ENCODE measurements around the gene MBLAC1. TPM values are rescaled to one million over a fixed set of nuclear protein-coding genes. Genes with fewer than 3 reads are reported as not detected.
A peak's percentile ranks its signal among the peaks of the same experiment; 100 is the strongest.

MBLAC1 gene
- total and polyA plus RNA-seq, 4 experiments from 2014 or later = 0.77 to 6.8 (median 3.8) TPM

GRCh38 chr7:100102950-100103840 is 23.6 kb upstream of the MBLAC1 start:
- Histone ChIP-seq H3K36me3 (ENCODE audit: insufficient read depth, low read length) (peaks cover 24% of the 10 kb centered on the region), H3K27ac (ENCODE audit: low read depth, low read length) (no peak overlapping the region), H3K27me3 (ENCODE audit: insufficient read depth, low read length) (no peaks in the 10 kb centered on the region), H3K4me3 (ENCODE audit: low read length in 2 of 2) (no peak overlapping the region), H3K4me1 (ENCODE audit: insufficient read depth, low read length) (peaks cover 25% of the 10 kb centered on the region), H3K9me3 (ENCODE audit: control insufficient read depth in 1 of 2, low read length in 2 of 2) (no peaks in the 10 kb centered on the region)
- peaks cover 0 to 2% of the 10 kb centered on the region in 2 donors for H3K27me3 Mint-ChIP-seq
- CTCF ChIA-PET (ENCODE audit: partially characterized antibody) = interaction anchor here (1.2 to 4.8 kb wide), 4 partner anchors 14 to 30 kb away, joined by 4 to 28 read pairs (median 16); partner anchors contain the start of gene COPS6
- peaks cover 20 to 42% (median 28%) of the 10 kb centered on the region in 4 donors for H3K4me1 Mint-ChIP-seq
- peak overlapping the region; percentile 36 to 99 (median 79) for H3K27ac Mint-ChIP-seq
- H3K36me3 Mint-ChIP-seq = peaks cover 23 to 50% of the 10 kb centered on the region in 2 donors
- POLR2A ChIA-PET (ENCODE audit: partially characterized antibody) = interaction anchor here (0.6 to 8.2 kb wide), 10 partner anchors 8 to 786 kb away, joined by 3 to 175 read pairs (median 10); partner anchors contain the start of genes CNPY4, COPS6, GJC3 and MBLAC1
- intact Hi-C loops (cut with micrococcal nuclease) = loop anchor here (5.0 kb wide), 1 partner anchor 631 kb away; the partner anchor contains the start of gene ZNF789
- no peak for DNase-seq
- H3K4me3 Mint-ChIP-seq = peak overlapping the region in 7 of 8 donors; percentile 77 to 93 (median 81)
- H3K9me3 Mint-ChIP-seq = no peaks in the 10 kb centered on the region

- CTCF ChIA-PET (ENCODE audit: partially characterized antibody) = interaction anchor here (0.6 to 1.5 kb wide), 2 partner anchors 25 to 77 kb away, joined by 3 read pairs; no protein-coding TSS in a partner anchor
- Mint-ChIP-seq H3K9me3 (no peaks in the 10 kb centered on the region), H3K4me1 (peaks cover 3 to 18% (median 11%) of the 10 kb centered on the region in 4 donors), H3K27ac (peak overlapping the region in 1 of 7 donors; percentile 19), H3K36me3 (peaks cover 21 to 47% of the 10 kb centered on the region in 2 donors), H3K4me3 (no peak overlapping the region), H3K27me3 (peaks cover 0 to under 1% of the 10 kb centered on the region in 2 donors)
- Histone ChIP-seq H3K36me3 (ENCODE audit: insufficient read depth, low read length) (peaks cover 23% of the 10 kb centered on the region), H3K27me3 (ENCODE audit: insufficient read depth, low read length) (no peaks in the 10 kb centered on the region), H3K27ac (ENCODE audit: low read depth, low read length) (no peak overlapping the region), H3K4me3 (ENCODE audit: low read length in 2 of 2) (no peak overlapping the region), H3K4me1 (ENCODE audit: insufficient read depth, low read length) (peaks cover 8% of the 10 kb centered on the region), H3K9me3 (ENCODE audit: control insufficient read depth in 1 of 2, low read length in 2 of 2) (no peaks in the 10 kb centered on the region)
- POLR2A ChIA-PET (ENCODE audit: partially characterized antibody) = interaction anchor here (0.8 to 8.2 kb wide), 3 partner anchors 9 to 18 kb away, joined by 3 to 175 read pairs (median 4); partner anchors contain the start of genes CNPY4 and MBLAC1
- DNase-seq = no peak
- intact Hi-C loops (cut with micrococcal nuclease) = no loop called here
These were observed 21.2 kb upstream of the MBLAC1 start for GRCh38 chr7:100105534-100105933.

GRCh38 chr7:100106633-100107032 is 20.1 kb upstream of the MBLAC1 start:
- CTCF ChIA-PET (ENCODE audit: partially characterized antibody) = no interaction called here

GRCh38 chr7:100107125-100107737 is 19.5 kb upstream of the MBLAC1 start:
- intact Hi-C loops (cut with micrococcal nuclease) = no loop called here
- no peak overlapping the region for H3K4me3 ChIP-seq (ENCODE audit: low read length in 2 of 2)
- Mint-ChIP-seq H3K4me3 (no peak overlapping the region), H3K27me3 (no peaks in the 10 kb centered on the region), H3K36me3 (peaks cover 32 to 51% of the 10 kb centered on the region in 2 donors), H3K27ac (no peak overlapping the region), H3K4me1 (peaks cover 3 to 14% (median 5%) of the 10 kb centered on the region in 4 donors), H3K9me3 (no peaks in the 10 kb centered on the region)
- H3K36me3 ChIP-seq (ENCODE audit: insufficient read depth, low read length) = peaks cover 37% of the 10 kb centered on the region
- ChIA-PET CTCF (ENCODE audit: partially characterized antibody) (interaction anchor here (1.0 kb wide), 1 partner anchor 116 kb away, joined by 3 read pairs; no protein-coding TSS in a partner anchor), POLR2A (ENCODE audit: partially characterized antibody) (no interaction called here)
- no peak overlapping the region for H3K27ac ChIP-seq (ENCODE audit: low read depth, low read length)
- H3K27me3 ChIP-seq (ENCODE audit: insufficient read depth, low read length) = no peaks in the 10 kb centered on the region
- DNase-seq = no peak
- H3K9me3 ChIP-seq (ENCODE audit: control insufficient read depth in 1 of 2, low read length in 2 of 2) = no peaks in the 10 kb centered on the region
- H3K4me1 ChIP-seq (ENCODE audit: insufficient read depth, low read length) = peaks cover 3% of the 10 kb centered on the region

More at GRCh38 chr7:100106633-100107032, 20.1 kb upstream of the MBLAC1 start:
- intact Hi-C loops (cut with micrococcal nuclease) = no loop called here
- Histone ChIP-seq H3K9me3 (ENCODE audit: control insufficient read depth in 1 of 2, low read length in 2 of 2) (no peaks in the 10 kb centered on the region), H3K4me3 (ENCODE audit: low read length in 2 of 2) (no peak overlapping the region), H3K27ac (ENCODE audit: low read depth, low read length) (no peak overlapping the region), H3K4me1 (ENCODE audit: insufficient read depth, low read length) (peaks cover 8% of the 10 kb centered on the region), H3K36me3 (ENCODE audit: insufficient read depth, low read length) (peaks cover 32% of the 10 kb centered on the region), H3K27me3 (ENCODE audit: insufficient read depth, low read length) (no peaks in the 10 kb centered on the region)
- Mint-ChIP-seq H3K9me3 (no peaks in the 10 kb centered on the region), H3K27ac (no peak overlapping the region), H3K4me1 (peaks cover 3 to 15% (median 6%) of the 10 kb centered on the region in 4 donors), H3K36me3 (peaks cover 29 to 46% of the 10 kb centered on the region in 2 donors), H3K27me3 (no peaks in the 10 kb centered on the region), H3K4me3 (no peak overlapping the region)
- no peak for DNase-seq
- POLR2A ChIA-PET (ENCODE audit: partially characterized antibody) = interaction anchor here (8.2 kb wide), 1 partner anchor 17 kb away, joined by 175 read pairs; the partner anchor contains the start of genes CNPY4 and MBLAC1

GRCh38 chr7:100107890-100108289 is 18.9 kb upstream of the MBLAC1 start:
- no peak for DNase-seq
- Mint-ChIP-seq H3K27me3 (no peaks in the 10 kb centered on the region), H3K27ac (peak overlapping the region in 1 of 7 donors; percentile 25), H3K36me3 (peaks cover 33 to 56% of the 10 kb centered on the region in 2 donors), H3K4me3 (no peak overlapping the region), H3K4me1 (peaks cover 0 to 8% (median under 1%) of the 10 kb centered on the region in 4 donors), H3K9me3 (no peaks in the 10 kb centered on the region)
- intact Hi-C loops (cut with micrococcal nuclease) = no loop called here
- ChIA-PET POLR2A (ENCODE audit: partially characterized antibody) (no interaction called here), CTCF (ENCODE audit: partially characterized antibody) (interaction anchor here (1.0 kb wide), 1 partner anchor 117 kb away, joined by 3 read pairs; no protein-coding TSS in a partner anchor)
- Histone ChIP-seq H3K27ac (ENCODE audit: low read depth, low read length) (no peak overlapping the region), H3K4me3 (ENCODE audit: low read length in 2 of 2) (no peak overlapping the region), H3K27me3 (ENCODE audit: insufficient read depth, low read length) (no peaks in the 10 kb centered on the region), H3K36me3 (ENCODE audit: insufficient read depth, low read length) (peaks cover 37% of the 10 kb centered on the region), H3K9me3 (ENCODE audit: control insufficient read depth in 1 of 2, low read length in 2 of 2) (no peaks in the 10 kb centered on the region), H3K4me1 (ENCODE audit: insufficient read depth, low read length) (no peaks in the 10 kb centered on the region)

- POLR2A ChIA-PET (ENCODE audit: partially characterized antibody) = interaction anchor here (0.6 kb wide), 2 partner anchors 44 to 54 kb away, joined by 3 read pairs; no protein-coding TSS in a partner anchor
- no peaks in the 10 kb centered on the region for H3K9me3 ChIP-seq (ENCODE audit: control insufficient read depth in 1 of 2, low read length in 2 of 2)
These were observed 17.1 kb upstream of the MBLAC1 start for GRCh38 chr7:100109521-100110163.

More at GRCh38 chr7:100109521-100110163, 17.1 kb upstream of the MBLAC1 start:
- no peaks in the 10 kb centered on the region for H3K4me1 ChIP-seq (ENCODE audit: insufficient read depth, low read length)
- no peak overlapping the region for H3K4me3 ChIP-seq (ENCODE audit: low read length in 2 of 2)
- H3K27me3 Mint-ChIP-seq = no peaks in the 10 kb centered on the region
- intact Hi-C loops (cut with micrococcal nuclease) = no loop called here
- H3K4me3 Mint-ChIP-seq = no peak overlapping the region
- no peak overlapping the region for H3K27ac ChIP-seq (ENCODE audit: low read depth, low read length)
- no peaks in the 10 kb centered on the region for H3K27me3 ChIP-seq (ENCODE audit: insufficient read depth, low read length)
- H3K36me3 Mint-ChIP-seq = peaks cover 33 to 55% of the 10 kb centered on the region in 2 donors
- CTCF ChIA-PET (ENCODE audit: partially characterized antibody) = no interaction called here
- no peaks in the 10 kb centered on the region for H3K4me1 Mint-ChIP-seq
- peaks cover 44% of the 10 kb centered on the region for H3K36me3 ChIP-seq (ENCODE audit: insufficient read depth, low read length)
- no peaks in the 10 kb centered on the region for H3K9me3 Mint-ChIP-seq
- no peak for DNase-seq
- no peak overlapping the region for H3K27ac Mint-ChIP-seq
